GM12872 (cell line): Measurements from ENCODE around the gene WAPL.

Source experiments
- CTCF ChIP-seq: IDR thresholded peaks from 3 replicates; pipeline ENCODE4 v1.5.1; 2011; ENCODE audit warnings: low read depth, mild to moderate bottlenecking, low read length, moderate library complexity; ENCODE audit not compliant: insufficient read depth

WAPL gene

DNA sequence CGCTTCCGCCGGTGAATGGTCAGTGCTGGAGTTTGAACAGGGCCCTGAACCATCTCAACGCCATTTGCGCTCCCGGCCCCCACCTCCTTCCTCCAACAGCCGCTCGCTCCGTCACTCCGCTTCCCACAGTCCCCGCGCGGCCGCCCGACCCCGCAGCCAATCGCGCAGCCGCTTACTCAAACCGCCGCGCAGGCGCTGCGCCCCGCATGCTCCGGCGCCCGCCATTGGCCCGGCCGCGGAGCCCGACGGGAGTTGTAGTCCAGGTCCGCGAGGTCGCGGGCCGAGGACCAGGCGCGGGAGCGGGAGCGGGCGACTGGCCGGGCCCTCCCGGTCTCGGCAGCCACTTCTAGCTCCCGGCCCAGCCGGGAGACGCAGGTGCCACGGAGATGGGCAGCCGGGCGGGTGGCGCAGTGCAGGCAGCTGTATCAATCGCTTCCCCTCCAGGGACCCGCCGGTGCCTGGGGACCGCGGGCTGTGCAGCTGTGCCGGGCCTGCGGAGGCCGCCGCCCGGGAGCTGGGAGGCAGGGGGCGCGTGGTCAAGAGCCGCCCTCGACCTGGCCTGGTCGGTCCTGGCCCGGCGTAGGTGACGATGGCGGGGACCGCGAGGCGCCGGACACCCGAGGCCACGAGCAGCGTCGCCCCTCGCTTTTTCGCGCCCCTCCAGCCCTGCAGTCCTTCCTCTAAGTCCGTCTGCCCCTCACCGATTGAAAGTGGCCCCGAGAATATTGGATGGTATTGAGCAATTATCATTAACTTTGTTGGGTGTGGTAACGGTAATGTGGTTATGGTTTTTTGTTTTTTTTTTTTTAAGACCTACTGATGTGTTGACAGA is at the start of gene WAPL:
Gene WAPL (minus strand): TSS at position 115 of the 832 bp plus-strand sequence. CDS start 3,723 bp downstream, outside the sequence.
- no peak for TF ChIP-seq CTCF

DNA sequence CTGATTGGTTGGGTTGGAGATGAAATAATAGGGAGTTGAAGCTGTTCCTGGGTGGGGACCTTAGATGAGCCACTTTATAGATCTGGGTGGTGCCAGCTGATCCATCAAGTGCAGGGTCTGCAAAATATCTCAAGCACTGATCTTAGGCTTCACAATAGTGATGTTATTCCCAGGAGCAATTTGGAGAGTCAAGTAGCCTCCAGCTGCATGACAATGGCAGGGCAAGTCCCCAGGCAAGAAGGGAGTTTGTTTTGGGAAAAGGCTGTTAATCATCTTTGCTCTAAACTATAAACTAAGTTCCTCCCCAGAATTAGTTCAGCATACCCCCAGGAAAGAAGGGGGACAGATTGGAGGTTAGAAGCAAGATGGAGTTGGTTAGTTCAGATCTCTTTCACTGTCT is 47.7 kb upstream of the WAPL start:
- TF ChIP-seq CTCF, result no peak

DNA sequence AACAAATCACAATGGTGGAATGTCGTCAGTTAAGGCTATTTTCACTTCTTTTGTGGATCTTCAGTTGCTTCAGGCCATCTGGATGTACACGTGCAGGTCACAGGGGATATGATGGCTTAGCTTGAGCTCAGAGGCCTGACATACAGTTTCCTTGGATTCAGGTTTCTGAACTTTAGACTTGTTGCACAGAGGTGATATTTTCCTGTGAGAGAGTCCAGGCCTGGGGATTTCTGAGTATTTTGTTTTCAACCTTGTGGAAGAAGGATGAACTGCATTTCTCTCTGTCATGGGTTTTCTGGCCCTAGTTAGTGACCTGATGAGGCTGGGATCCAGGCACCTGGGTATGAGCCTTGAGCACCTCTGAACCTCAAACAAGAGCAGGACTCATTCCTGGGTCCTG is 44.9 kb upstream of the WAPL start:
- peak; percentile 19; the same call in 1 of the 3 replicates for TF ChIP-seq CTCF

- TF ChIP-seq CTCF, result no peak
Measured at GRCh38 chr10:86556933-86557649, 35.5 kb upstream of the WAPL start.

DNA sequence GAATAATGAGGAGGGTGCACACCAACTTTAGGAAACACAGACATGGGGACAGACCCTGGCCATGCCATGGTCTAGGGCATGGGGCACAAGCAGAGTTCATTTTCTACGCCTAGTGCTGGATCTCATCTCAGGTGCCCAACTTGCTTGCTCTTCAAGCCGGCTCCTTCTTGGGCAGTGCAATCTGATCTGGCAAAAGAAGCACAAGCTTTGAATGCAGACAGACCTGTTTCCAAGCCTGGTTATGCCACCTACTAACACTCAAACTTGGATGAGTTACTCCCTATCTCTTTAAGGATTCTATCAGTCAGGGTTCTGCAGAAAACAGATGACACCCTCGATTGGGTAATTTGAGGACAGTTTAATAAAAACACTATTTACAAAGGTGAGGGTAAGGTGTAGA is 34.9 kb upstream of the WAPL start:
- TF ChIP-seq CTCF, result no peak

DNA sequence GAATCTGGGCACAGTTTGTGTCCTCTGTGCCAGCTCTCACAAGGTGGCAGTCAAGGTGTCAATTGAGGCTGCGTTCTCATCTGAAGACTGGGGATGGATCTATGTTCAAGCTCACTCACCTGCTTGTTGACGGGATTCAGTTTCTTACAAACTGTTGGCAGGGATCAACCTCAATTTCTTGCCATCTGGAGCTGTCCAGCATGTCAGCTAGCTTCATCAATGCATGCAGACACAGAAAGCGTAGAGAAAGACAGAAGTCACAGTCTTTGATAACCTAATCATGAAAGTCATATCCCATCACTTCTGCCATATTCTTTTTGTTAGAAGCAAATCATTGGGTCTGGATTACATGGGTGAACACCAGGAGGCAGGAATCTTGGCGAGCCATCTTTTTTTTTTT is 32.0 kb upstream of the WAPL start:
- no peak for TF ChIP-seq CTCF

DNA sequence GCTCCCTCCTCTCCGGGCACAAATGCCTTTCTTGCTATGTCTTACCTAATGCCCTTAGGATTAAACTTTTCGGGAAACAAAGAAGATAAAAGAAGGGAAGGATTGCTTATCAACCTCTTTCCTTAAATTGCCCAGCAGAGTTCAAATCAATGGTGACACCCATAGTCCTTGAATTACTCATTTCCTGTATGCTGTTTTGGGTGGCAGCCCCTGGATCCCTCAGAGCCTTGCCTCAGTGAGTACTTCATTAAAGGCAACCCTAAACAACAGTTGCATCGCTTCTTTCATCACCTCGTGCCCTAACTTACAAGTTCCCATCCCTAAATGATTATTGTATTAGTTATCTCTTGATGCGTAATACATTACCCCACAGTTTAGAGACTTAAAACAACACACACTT is 31.6 kb upstream of the WAPL start:
- no peak for TF ChIP-seq CTCF
